Activated CD8-positive, alpha-beta memory T cell treated with anti-CD3 and anti-CD28 coated beads, Interleukin-2, amount 50 U/mL, for 24 hours (primary cell): Measurements from ENCODE around the gene HDAC5.

Experiments
- DNase-seq: peaks from one replicate; pipeline ENCODE4 v3.0.0-alpha.2; 2020; ENCODE audit errors: extremely low read depth

Gene HDAC5

GRCh38 chr17:44087319-44087718 is 36.1 kb downstream of the HDAC5 start:
- DNase-seq = no peak

- no peak for DNase-seq
Observed at GRCh38 chr17:44086364-44087311, 36.8 kb downstream of the HDAC5 start.

GRCh38 chr17:44085908-44086307 is 37.5 kb downstream of the HDAC5 start:
- no peak for DNase-seq

GRCh38 chr17:44084921-44085320 is 38.5 kb downstream of the HDAC5 start:
- DNase-seq = no peak

GRCh38 chr17:44084131-44084538 is 39.3 kb downstream of the HDAC5 start:
- DNase-seq = no peak

GRCh38 chr17:44083250-44083849 is 40.1 kb downstream of the HDAC5 start:
- DNase-seq = no peak

- DNase-seq = no peak
Observed at GRCh38 chr17:44082256-44082927, 41.0 kb downstream of the HDAC5 start.

GRCh38 chr17:44081681-44082080 is 41.8 kb downstream of the HDAC5 start:
- no peak for DNase-seq

GRCh38 chr17:44079877-44080821 is 43.3 kb downstream of the HDAC5 start:
- no peak for DNase-seq

- DNase-seq = no peak
Observed at GRCh38 chr17:44078412-44078811, 45.0 kb downstream of the HDAC5 start.

- DNase-seq = no peak
Observed at GRCh38 chr17:44077595-44077909, 45.9 kb downstream of the HDAC5 start.

GRCh38 chr17:44076716-44077594 is 46.5 kb downstream of the HDAC5 start:
- no peak for DNase-seq

GRCh38 chr17:44075598-44076293 is 47.7 kb downstream of the HDAC5 start:
- no peak for DNase-seq

- DNase-seq = no peak
Observed at GRCh38 chr17:44074911-44075285, 48.5 kb downstream of the HDAC5 start.

GRCh38 chr17:44074231-44074910 is 49.1 kb downstream of the HDAC5 start:
- DNase-seq = no peak

GRCh38 chr17:44071772-44072171 is 51.7 kb downstream of the HDAC5 start:
- DNase-seq = no peak

- DNase-seq = no peak
Observed at GRCh38 chr17:44071198-44071520, 52.3 kb downstream of the HDAC5 start.

- peak; percentile 73 for DNase-seq
Observed at GRCh38 chr17:44070455-44071197, 52.8 kb downstream of the HDAC5 start, which contains the start of gene G6PC3. Gene G6PC3 (plus strand): TSS chr17:44070735. CDS start chr17:44070966, 231 bp downstream.

- DNase-seq = no peak
Observed at GRCh38 chr17:44069974-44070454, 53.4 kb downstream of the HDAC5 start.
